PC-9 (cell line): Measurements from ENCODE around the gene PCSK7. TPM values are rescaled to one million over a fixed set of nuclear protein-coding genes. Genes with fewer than 3 reads are reported as not detected.

Source experiments
- BruUV-seq: library from RNA; stranded (reverse); fragments of 400-500 nt; replicated peaks from 2 replicates; lab custom pipeline; 2021; lab: Mats Ljungman, UMichigan
- CTCF ChIA-PET: fragments of 300-600 bp; sonication (Branson Sonifier 250); formaldehyde crosslinking; loops from one replicate; lab custom pipeline; 2022; ENCODE audit warnings: antibody characterized with exemption; lab: Charles Lee
- POLR2A ChIA-PET: fragments of 300-600 bp; sonication (Branson Sonifier 250); formaldehyde crosslinking; loops from one replicate; lab custom pipeline; 2022; ENCODE audit warnings: antibody characterized with exemption; ENCODE audit not compliant: unreplicated experiment; lab: Charles Lee
- DNase-seq, 2 experiments: peaks; one replicate each; pipeline versions ENCODE4 v3.0.0 to v3.0.0-alpha.2; 2015 to 2022; ENCODE audit warnings: mixed read lengths in 1 of 2
- H2AFZ ChIP-seq: fragments of 200-600 bp; sonication (generic); 2 replicates; pipeline ENCODE4 v1.8.1; 2017; ENCODE audit warnings: antibody characterized with exemption
- H3F3A ChIP-seq: fragments of 200-600 bp; sonication (generic); 2 replicates; pipeline ENCODE4 v1.8.1; 2017; ENCODE audit warnings: antibody characterized with exemption, mild to moderate bottlenecking, low read depth; ENCODE audit not compliant: insufficient read depth
- H3K27ac ChIP-seq: fragments of 200-600 bp; sonication (generic); 2 replicates; pipeline ENCODE4 v1.6.1; 2016; ENCODE audit warnings: mixed run types
- H3K27me3 ChIP-seq: fragments of 200-600 bp; sonication (generic); 2 replicates; pipeline ENCODE4 v1.6.1; 2016; ENCODE audit warnings: low read depth, mixed run types; ENCODE audit not compliant: insufficient read depth
- H3K36me3 ChIP-seq: fragments of 200-600 bp; sonication (generic); 2 replicates; pipeline ENCODE4 v1.6.1; 2016; ENCODE audit warnings: low read depth, mixed run types
- H3K4me1 ChIP-seq: fragments of 200-600 bp; sonication (generic); replicated peaks from 2 replicates; pipeline ENCODE4 v1.6.1; 2016; ENCODE audit warnings: mixed run types; ENCODE audit not compliant: insufficient read depth
- H3K4me2 ChIP-seq: fragments of 200-600 bp; sonication (generic); 2 replicates; pipeline ENCODE4 v1.6.1; 2017; ENCODE audit warnings: mixed run types
- H3K4me3 ChIP-seq: fragments of 200-600 bp; sonication (generic); 2 replicates; pipeline ENCODE4 v1.6.1; 2016; ENCODE audit warnings: mixed run types
- H3K79me2 ChIP-seq: fragments of 200-600 bp; sonication (generic); 2 replicates; pipeline ENCODE4 v1.6.1; 2017; ENCODE audit warnings: low read depth, mixed run types
- H3K9me2 ChIP-seq: fragments of 200-600 bp; sonication (generic); 2 replicates; pipeline ENCODE4 v1.8.1; 2017; ENCODE audit warnings: mild to moderate bottlenecking; ENCODE audit not compliant: insufficient read depth
- H3K9me3 ChIP-seq: fragments of 200-600 bp; sonication (generic); 2 replicates; pipeline ENCODE4 v1.8.1; 2016; ENCODE audit warnings: low read depth; ENCODE audit not compliant: insufficient read depth
- H4K20me1 ChIP-seq: fragments of 200-600 bp; sonication (generic); 2 replicates; pipeline ENCODE4 v1.8.1; 2017; ENCODE audit not compliant: insufficient read depth
- EZH2 ChIP-seq: fragments of 200-600 bp; sonication (generic); IDR thresholded peaks from 2 replicates; pipeline ENCODE4 v1.8.0; 2017; ENCODE audit warnings: antibody characterized with exemption, low read depth
- intact Hi-C: fragments of 100-400 bp; cut with micrococcal nuclease; formaldehyde crosslinking; loops from one replicate; pipeline ENCODE4 v1.10.0; 2022; ENCODE audit not compliant: unreplicated experiment
- total RNA-seq: library from RNA; stranded (reverse); gene quantifications from 2 replicates; pipeline ENCODE4 v1.2.3, GENCODE V29; 2021
- TF ChIP-seq, protein P1 (sequence below): fragments of 200-600 bp; sonication (generic); conservative IDR thresholded peaks from 2 replicates; pipeline ENCODE4 v1.6.1; 2017; ENCODE audit warnings: mixed run types, antibody characterized with exemption, mild to moderate bottlenecking, moderate library complexity

PCSK7 gene
- total RNA-seq, 1 experiment from 2014 or later, result 41.6 TPM

- H3F3A ChIP-seq, result peaks cover 15% of the 10 kb centered on the region; the same call in 1 of the 2 replicates
- peaks cover 25% of the 10 kb centered on the region for H3K4me1 ChIP-seq
- ChIA-PET CTCF (no interaction called here), POLR2A (no interaction called here)
- peak overlapping the region; percentile 87 for H3K4me2 ChIP-seq
- H3K9me2 ChIP-seq, result no peaks in the 10 kb centered on the region
- peaks cover 40% of the 10 kb centered on the region for H3K79me2 ChIP-seq
- BruUV-seq, result no TSS peak
- no peaks in the 10 kb centered on the region for H3K27me3 ChIP-seq
- peaks cover 7% of the 10 kb centered on the region; the same call in 1 of the 2 replicates for H4K20me1 ChIP-seq
- DNase-seq, result no peak
- peak overlapping the region; percentile 99 for H3K4me3 ChIP-seq
- no peaks in the 10 kb centered on the region for H3K9me3 ChIP-seq
- TF ChIP-seq, protein P1, sequence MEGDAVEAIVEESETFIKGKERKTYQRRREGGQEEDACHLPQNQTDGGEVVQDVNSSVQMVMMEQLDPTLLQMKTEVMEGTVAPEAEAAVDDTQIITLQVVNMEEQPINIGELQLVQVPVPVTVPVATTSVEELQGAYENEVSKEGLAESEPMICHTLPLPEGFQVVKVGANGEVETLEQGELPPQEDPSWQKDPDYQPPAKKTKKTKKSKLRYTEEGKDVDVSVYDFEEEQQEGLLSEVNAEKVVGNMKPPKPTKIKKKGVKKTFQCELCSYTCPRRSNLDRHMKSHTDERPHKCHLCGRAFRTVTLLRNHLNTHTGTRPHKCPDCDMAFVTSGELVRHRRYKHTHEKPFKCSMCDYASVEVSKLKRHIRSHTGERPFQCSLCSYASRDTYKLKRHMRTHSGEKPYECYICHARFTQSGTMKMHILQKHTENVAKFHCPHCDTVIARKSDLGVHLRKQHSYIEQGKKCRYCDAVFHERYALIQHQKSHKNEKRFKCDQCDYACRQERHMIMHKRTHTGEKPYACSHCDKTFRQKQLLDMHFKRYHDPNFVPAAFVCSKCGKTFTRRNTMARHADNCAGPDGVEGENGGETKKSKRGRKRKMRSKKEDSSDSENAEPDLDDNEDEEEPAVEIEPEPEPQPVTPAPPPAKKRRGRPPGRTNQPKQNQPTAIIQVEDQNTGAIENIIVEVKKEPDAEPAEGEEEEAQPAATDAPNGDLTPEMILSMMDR, result no peak
- TF ChIP-seq EZH2, result no peak
- intact Hi-C loops, result loop anchor here (2.0 to 5.0 kb wide), 2 partner anchors 96 to 446 kb away; partner anchors contain the start of gene ZPR1
- H3K36me3 ChIP-seq, result peaks cover 12% of the 10 kb centered on the region
- peak overlapping the region; percentile 85 for H2AFZ ChIP-seq
- H3K27ac ChIP-seq, result no peak overlapping the region
These were observed 1.1 kb upstream of the PCSK7 start for GRCh38 chr11:117232911-117233409.

GRCh38 chr11:117232092-117232878 lies 412 bp upstream of the PCSK7 start, which contains the start of gene RNF214:
Gene RNF214 (plus strand): TSS chr11:117232671. CDS start chr11:117234273, 1,602 bp downstream.
- Histone ChIP-seq H3K9me2 (no peaks in the 10 kb centered on the region), H3K79me2 (peaks cover 40% of the 10 kb centered on the region), H3K4me1 (peaks cover 25% of the 10 kb centered on the region), H4K20me1 (peaks cover 7% of the 10 kb centered on the region; the same call in 1 of the 2 replicates), H3F3A (peaks cover 15% of the 10 kb centered on the region; the same call in 1 of the 2 replicates), H3K4me3 (peak within 1 kb of the TSS; percentile 99), H3K36me3 (peaks cover 12% of the 10 kb centered on the region), H3K27ac (no peak within 1 kb of the TSS), H3K27me3 (no peaks in the 10 kb centered on the region), H3K4me2 (peak within 1 kb of the TSS; percentile 99), H2AFZ (peak within 1 kb of the TSS; percentile 100), H3K9me3 (no peaks in the 10 kb centered on the region)
- TF ChIP-seq, protein P1, result peak; percentile 92
- no peak for TF ChIP-seq EZH2
- CTCF ChIA-PET, result interaction anchor here (1.1 kb wide), 1 partner anchor 10 kb away, joined by 5 read pairs; no protein-coding TSS in a partner anchor
- POLR2A ChIA-PET, result no interaction called here
- intact Hi-C loops, result loop anchor here (2.0 to 5.0 kb wide), 2 partner anchors 97 to 445 kb away; partner anchors contain the start of gene ZPR1
- peak; percentile 51 to 73 for DNase-seq
- BruUV-seq, result no TSS peak
